T1000 (cell line): ENCODE results near the gene ZMYM4.

Source experiments
- DNase-seq: peaks from one replicate; lab custom pipeline; 2025; ENCODE audit warnings: mixed read lengths; lab: John Stamatoyannopoulos, UW

ZMYM4 gene

DNA sequence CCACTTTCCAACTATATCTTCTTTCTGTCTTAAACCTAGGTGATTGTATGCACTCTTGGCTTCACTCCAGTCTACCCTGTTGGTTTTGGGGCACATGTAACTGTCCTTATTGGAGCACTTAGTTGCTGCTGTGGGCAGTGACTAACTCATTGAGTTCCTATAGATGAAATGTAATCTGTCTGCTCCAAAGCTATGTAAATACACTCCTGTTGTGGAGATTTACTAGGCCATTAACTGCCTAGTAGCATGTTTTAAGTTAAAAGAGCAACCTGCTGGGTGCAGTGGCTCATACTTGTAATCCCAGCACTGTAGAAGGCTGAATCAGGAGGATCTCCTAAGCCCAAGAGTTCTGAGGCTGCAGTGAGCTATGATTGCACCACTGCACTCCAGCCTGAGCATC, 137.6 kb downstream of the ZMYM4 start:
- DNase-seq, result no peak

DNA sequence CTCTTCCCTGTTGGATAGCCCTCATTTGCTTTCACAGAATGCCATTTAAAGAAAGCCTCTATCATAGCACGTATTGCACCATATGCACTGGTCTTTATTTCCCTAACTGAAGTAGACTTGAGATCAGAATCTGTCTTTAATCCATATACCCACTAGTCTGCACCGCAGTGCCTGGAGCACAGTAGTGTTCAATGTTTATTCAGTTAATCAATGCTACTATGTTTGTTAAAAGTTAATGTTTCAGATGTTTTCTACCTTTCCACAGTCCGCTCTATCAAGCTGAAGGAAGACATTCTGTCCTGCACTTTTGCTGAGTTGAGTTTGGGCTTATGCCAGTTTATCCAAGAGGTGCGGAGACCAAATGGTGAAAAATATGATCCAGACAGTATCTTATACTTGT, 139.2 kb downstream of the ZMYM4 start:
- DNase-seq, result no peak

DNA sequence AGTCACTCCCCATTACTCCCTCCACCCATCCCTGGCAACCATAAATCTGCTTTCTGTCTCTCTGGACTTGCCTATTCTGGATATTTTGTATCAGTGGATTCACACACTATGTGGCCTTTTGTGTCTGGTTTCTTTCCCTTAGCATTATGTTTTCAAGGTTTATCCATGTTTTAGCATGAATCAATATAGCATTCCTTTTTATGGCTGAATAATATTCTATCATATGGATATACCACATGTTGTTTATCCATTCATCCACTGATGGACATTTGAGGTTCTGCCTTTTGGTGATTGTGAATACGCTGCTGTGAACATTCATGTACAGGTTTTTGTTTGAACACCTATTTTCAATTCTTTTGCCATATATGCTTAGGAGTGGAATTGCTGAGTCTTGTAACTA, 140.4 kb downstream of the ZMYM4 start:
- DNase-seq, result no peak

DNA sequence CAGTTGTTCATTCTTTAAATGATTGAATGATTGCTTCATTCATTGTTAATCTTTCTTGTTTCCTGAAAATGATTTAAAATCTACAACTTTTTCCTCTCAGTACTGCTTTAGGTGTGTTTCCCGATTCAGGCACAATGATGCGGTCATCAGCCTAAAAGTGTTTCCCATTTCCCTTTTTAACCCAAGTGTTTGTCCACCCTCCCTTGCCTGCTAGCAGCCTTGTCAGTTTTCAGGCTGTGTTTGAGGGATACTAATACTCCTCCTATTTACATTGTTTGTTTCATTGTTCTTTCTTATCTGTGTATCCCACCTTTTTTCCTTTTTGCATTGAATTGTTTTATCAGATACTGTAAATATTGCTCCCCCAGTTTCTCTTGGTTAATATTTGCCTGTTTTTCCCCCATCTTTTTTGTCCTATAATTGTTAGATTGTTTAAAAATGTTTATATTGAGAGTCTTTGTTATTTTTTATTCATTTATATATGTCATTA, 157.6 kb downstream of the ZMYM4 start:
- no peak for DNase-seq

DNA sequence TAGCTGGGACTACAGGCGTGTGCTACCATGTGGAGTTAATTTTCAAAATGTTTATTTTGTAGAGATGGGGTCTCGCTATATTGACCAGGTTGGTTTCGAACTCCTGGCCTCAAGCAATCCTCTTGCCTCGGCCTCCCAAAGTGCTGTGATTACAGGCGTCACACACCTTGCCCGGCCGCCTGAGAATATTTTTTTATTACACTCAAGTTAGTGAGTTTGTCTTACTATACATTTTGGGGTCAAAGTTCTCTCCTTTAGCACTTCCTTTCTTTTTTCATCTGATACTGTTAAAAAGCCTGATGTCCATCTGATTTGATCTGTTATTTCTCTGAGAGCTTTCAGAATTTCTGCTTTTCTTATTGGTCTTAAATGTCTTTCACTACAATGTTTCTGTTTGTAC, 159.9 kb downstream of the ZMYM4 start:
- DNase-seq, result no peak

DNA sequence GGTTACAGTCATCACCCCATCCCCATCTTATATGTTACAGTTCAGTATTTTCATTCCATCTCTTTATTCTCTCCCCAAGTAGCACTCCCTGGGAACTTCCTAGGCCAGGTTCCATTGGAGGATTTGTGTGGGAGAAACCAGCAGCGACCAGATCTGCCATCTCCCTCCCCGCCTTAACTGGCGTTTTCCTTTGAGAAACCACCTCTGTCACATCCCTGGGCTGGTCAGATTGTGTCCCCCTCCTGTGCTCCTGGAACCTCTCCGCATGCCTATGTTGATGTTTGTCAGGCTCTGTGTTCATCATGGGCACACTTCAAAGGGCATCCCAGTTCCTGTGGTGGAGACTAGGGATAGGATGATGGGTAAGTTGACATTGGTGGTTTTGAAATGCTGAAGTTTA, 162.3 kb downstream of the ZMYM4 start:
- DNase-seq, result no peak

DNA sequence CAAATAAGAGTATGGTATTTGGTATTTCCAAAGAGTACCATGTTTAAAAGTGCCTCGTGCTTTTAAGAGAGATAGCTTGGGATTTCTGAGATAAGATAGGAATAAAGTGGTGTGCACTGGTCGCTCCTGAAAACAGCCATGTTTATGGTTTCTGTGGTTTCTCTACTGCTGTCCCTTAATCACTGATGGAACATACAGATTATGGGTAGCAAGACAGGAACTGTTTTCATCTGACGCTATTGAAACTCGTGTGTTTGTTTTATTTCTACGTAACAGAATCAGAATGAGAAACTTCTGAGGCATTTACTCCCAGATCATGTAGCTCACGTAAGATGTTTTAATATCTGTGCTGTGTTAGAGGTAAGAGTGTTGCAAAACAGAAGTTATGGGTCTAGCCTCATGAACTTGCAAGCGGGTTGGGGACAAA, 162.7 kb downstream of the ZMYM4 start:
- no peak for DNase-seq

DNA sequence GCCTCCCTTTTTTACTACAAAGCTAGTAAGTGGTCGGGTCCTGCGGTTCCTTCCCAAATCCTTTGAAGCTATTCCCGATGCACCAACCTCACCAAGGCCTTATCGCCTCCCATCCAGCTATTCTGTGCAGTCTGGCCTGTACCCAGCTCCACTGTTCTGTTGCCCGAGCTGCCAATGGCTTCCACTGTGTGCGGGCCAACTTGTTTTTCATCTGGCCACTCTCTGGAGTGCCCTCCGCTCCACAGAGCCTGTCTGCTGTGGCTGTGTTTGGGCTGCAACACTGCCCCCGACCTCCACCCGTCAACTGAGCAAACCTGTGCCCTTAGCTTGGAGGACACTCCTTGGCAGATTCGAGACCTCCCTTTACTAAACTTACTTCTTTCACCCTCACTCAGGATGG, 163.7 kb downstream of the ZMYM4 start:
- no peak for DNase-seq

DNA sequence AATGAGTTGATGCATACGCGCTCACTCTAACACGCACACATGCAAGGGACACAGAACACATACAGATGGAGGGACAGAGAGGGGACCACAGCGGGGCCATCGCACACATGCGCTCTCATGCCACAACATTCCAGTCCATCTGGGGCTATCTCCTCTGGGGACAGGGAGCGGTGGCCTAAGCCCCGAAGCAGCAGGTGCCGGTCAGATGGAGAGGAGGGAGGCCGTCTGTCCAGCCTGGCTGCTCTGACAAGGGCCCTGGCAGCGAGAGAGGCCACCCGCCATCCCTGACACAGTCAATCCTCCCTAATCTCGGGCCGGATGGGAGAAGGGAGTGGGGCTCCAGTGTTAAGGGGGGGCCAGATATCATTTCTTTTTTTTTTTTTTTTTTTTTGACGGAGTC, 165.2 kb downstream of the ZMYM4 start:
- no peak for DNase-seq

DNA sequence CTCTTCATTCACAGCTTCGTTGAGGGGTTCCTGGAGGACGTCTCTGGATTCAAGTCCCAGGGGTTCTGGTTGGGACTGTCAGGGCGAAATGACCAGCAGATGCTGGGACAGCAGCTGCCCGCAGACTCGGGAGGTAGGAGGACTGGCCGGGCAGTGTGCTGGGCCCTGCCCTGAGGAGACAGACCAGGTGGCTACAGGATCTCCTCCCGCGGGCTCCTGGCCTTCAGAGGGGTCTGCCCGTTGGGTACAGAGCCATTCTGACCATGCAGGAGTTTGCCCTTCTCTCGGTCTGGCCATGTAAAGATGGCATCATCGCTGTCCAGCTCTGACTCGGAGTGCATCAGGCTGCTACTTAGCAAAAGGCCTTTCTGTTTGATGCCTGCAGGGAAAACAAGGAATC, 166.2 kb downstream of the ZMYM4 start:
- no peak for DNase-seq

DNA sequence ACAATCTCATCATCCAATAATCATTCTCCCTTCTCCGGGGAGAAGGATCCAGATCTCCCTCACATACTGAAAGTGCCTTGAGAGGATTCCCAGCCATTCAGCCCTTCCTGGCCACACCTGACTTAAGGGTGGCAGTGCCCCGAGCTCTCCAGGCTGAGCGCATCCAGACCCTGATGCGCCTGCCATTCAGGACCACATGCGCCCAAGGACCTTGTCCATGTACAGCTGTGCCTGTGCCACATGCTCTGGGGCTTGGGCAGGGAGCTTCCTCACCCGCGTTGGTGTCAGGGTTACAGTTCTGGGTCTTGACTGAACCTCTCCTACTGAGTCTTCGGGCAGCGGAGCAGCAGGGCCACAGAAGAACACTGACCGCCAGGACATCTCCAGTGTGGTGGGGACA, 167.6 kb downstream of the ZMYM4 start:
- no peak for DNase-seq

DNA sequence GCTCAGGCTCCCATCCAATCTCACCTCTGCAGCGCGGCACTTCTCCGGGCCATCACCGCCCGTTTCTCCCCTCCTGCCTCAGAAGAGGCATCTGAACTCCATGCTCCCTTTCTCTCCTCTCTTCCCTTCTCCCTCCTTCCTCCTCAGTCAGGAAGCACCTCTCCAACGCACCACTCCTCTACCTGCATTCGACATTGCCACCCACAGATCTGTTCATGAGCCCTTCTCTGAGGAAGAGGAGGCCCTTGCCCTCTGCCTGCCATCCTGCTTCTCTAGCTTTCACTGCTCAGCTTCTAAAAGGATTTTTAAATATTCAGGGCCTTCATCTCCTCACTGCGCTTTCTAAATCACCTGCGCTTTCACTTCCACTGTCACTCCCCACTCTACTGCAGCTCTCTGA, 168.7 kb downstream of the ZMYM4 start:
- DNase-seq, result no peak

DNA sequence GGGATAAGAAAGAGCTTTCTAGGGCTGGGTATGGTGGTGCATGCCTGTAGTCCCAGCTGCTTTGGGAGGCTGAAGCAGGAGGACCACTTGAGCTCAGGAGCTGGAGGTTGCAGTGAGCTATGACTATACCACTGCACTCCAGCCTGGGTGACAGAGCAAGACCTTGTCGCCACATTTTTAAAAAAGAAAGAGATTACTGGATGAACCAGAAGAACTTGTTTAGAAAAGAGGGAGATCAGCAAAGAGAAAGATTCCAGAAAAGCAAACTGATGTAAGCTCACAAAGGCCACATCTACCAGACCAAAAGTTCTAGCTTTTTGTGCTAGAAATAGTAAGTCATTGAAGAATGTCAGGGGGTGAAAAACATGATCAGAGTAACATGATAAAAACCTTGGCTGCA, 171.1 kb downstream of the ZMYM4 start:
- no peak for DNase-seq

DNA sequence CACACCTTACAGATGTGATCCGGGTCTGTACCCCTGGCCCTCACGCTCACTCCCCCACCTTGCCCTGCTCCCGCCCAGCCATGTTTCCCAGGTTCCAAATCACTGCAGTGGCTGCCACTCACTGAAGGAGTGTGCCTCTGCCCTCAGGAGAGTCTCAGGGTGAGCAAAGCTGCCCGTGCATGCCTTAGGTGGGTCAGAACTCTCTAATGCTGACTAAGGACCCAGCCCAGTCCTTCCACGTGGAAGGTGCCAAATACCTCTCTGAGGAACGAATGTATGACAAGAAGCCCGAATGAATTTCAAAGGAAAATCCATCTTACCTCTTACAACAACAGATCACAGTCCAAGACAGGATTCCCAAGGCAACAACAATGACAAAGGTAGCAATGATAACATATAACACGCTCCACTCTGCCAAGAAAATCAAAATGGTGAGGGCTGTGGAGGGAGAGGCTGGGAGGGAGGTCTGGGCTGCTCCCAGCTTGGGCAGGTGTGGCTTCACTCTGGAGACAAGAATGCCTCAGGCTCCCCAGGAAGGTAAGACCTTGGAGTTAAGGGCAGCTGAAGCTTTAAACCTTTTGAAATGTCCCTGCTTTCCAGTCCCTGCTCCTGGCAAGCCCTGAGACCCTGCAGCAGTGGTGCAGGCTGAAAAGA, 173.5 kb downstream of the ZMYM4 start:
- DNase-seq, result no peak

DNA sequence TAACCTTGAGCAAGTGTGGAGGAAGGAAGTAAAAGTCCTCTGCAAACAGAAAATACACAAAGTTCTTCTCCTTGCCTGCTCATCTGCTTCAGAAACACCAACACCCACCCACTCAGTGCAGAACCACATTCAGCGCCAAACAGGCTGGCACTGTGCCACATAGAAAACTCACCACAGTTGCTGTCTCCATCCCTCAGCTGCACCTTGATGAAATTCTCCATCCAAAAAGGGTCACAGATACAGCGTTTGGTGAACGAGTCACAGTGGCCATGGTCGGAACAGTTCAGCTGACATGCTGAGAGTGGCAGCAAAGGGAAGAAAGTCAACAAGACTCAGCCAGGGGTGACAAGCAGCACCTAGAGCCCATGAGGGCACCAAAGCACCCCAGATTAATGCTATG, 174.2 kb downstream of the ZMYM4 start:
- no peak for DNase-seq

DNA sequence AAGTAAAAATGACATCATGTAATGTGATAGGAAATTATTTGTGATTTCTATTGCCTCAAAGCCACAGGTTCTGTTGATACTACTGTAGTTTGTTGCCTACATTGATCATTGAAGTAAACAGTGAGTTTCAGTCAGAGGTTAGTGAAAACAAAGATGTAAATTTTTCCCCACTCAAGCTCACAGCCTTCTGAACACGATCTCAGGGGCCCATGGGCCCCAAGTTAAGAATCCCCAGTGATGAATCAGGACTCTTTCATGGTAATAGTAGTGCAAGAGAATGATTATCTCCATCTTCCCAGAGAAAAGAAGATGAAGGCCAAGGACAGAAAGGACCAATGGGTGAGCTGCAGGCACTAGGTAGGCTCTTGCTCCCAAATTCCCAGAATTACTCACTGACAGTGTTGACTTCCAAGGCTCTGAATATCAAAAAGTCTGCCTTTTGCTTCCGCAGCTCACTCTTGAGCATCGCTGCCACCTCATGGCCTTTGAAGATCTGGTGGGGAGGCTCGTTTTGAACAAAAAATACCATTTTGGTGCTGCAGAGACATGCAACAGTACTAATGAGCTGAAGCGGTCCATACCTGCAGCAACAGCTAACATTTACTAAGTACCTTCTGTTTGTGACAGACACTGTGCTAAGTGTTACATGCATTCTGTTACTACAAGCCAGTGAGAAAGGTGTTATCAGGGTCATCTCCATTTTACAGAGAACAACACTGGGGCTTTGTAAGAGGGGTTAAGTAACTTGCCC, 175.4 kb downstream of the ZMYM4 start:
- DNase-seq, result no peak

DNA sequence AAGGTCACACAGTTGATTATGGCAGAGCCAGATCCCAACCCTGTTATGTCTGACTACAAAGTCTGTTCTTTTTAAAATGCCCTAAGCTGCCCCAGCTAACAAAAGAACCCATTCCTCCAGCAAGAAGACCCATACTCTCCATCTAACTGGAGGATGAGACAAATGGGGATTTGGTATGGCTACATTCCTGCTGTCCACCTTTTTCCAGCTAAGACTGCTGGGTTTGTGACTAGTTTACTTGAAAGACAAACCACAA, 175.9 kb downstream of the ZMYM4 start:
- no peak for DNase-seq

DNA sequence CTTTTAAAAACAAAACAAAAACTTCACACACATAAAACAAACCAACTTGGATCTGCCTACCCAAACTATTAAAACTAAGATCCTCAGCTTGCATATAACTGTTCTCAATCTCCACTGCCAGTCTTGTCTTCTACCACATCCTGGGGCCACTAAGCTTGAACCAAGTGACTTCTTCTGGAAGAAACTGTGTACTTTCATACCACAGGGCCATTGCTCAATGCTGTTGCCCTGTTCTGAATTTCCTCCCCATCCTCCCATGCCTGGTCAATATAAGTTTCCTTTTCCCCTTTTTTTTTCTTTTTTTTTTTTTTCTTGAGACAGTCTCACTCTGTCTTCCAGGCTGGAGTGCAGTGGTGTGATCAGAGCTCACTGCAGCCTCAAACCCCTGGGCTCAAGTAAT, 178.8 kb downstream of the ZMYM4 start:
- no peak for DNase-seq

DNA sequence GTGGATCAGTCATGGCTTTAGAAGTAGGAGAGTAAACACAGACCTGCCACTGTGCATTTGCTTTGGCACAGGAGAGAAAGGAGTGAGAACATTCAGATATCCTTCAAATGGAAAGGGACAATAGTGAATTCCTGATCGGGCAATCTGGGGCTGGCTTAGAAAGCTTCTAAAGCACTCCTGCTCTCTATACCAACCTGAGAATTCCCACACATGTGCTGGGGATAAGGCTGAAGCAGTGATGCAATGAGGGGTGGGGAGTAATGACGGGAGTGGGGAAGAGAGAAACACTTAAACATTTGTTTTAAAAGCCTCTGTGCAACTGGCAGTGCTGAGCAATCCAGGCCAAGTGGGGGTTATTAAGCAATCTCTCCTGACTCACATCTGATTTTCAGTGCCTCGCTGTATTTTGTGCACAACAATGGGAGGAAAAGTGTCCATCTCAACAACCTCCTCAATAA, 179.9 kb downstream of the ZMYM4 start:
- DNase-seq, result peak; percentile 39

DNA sequence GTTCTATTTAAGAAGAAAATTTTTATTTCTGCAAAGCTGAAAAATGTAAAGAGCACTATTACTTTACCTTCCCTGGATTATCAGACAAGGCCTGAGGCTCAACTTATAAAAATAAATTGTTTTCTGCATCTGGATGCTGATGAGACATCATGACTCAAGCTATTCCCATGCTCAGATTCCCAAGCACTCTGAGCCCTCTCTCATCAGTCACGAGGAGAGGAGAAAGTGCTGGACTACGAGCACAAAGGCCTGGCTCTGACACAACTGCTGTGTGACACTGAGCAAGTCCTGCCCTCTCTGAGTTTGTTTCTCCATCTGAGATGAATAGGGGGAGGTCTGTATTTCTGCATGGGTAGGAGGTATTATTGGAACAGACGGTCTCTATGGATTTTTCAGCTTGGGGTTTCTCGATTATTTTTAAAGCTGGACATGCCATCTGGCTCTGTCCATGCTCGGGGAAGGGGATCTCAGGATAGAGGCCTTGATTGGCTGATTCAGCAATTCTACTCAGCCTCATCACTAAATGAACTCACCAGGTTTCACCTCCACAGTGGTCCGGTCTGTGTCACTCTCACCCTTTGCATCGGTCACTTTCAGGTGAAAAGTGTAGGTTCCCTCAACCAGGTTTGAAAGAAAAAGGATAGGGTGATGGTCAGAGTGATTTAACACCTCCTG, 181.0 kb downstream of the ZMYM4 start:
- peak; percentile 52 for DNase-seq

DNA sequence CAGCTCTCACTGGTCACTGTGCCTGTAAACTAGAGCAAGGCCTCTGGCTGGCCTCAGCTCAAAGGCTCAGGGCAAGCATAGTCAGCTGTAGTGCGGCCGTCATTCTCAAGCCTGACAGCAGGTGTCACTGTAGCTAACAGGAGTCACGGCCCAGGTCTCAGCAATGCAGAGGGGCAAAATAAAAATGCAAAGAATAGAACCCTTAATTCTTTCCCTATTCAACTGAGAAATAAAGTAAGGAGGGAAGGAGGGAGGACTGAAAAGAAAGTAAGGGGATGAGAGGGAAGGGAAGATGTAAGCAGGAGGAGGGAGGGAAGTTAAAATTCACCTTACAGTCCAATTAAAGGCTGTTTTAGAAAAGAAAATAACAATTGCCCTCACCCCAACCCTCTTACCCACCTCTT, 182.6 kb downstream of the ZMYM4 start:
- peak; percentile 45 for DNase-seq

DNA sequence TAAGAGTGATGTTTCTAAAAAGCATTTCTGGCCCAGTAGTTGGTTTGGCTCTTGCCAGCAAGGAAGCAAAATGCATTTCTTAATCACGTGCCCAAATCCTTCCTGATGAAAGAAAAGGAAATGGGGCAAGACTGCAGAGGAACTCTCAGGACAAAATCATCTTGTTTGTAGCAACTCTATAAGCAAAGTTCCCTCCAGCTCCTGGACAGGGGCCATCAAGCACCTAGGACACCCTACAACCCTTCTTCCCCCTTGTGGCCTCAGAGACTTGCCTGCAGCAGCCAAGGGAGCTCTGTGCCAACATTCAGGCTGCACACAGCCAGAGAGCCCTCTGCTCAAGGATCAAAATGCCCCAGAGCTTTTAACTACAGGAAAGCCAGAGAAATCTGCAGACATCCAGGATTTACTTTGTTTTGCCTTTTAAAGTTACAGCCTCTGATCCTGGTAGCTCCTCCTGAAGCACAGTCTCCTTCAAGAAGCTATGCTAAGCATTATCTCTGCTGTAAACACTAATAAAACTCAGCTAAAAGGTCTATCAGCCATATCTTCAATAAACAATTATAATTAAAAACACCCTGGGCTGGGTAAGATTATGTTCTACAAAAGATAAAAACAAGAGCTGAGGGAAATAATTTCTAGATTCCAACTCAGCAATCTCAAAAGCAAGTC, 183.7 kb downstream of the ZMYM4 start:
- DNase-seq, result no peak

DNA sequence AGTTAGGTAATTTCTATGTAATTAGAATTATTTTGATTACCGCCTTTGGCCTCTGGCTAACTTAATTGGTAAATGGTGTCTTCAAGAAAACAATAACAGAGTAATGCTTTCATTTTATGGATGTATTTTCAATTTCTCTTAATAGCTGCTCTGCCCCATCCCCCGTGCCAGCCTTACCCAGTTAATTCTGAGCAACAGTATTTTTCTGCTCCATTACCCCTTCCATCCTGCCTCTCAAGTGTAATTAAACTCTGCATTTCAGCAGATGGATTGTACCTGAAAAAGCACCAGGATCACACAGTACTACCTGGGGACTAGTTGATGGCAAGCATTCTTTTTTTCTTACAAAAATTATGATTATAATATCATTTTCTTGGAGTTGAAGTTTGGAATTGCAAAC, 184.5 kb downstream of the ZMYM4 start:
- DNase-seq, result no peak
